Fibroblast of villous mesenchyme (primary cell): ENCODE results near the gene ADGRD1. TPM values are rescaled to one million over a fixed set of nuclear protein-coding genes. Genes with fewer than 3 reads are reported as not detected.

ENCODE experiments used
- DNase-seq: peaks from one replicate; pipeline ENCODE4 v3.0.0-alpha.2; 2010; ENCODE audit warnings: low read depth
- H3K4me3 ChIP-seq: 2 replicates; pipeline ENCODE4 v1.5.1; 2011; ENCODE audit warnings: low read depth, mild to moderate bottlenecking, low read length
- total RNA-seq: library from RNA; depleted of rRNA; stranded (reverse); fragments of >200 nt; gene quantifications from 2 replicates; pipeline ENCODE4 v1.2.3, GENCODE V29; 2012
- TF ChIP-seq, protein P1 (sequence below): IDR thresholded peaks from 2 replicates; pipeline ENCODE4 v1.5.1; 2012; ENCODE audit warnings: low read depth, mild to moderate bottlenecking, low read length; ENCODE audit not compliant: insufficient read depth

ADGRD1 gene
- total RNA-seq, 1 donor = under 0.01 TPM

GRCh38 chr12:130988751-130989150 is 35.0 kb downstream of the ADGRD1 start:
- H3K4me3 ChIP-seq = no peak overlapping the region
- DNase-seq = no peak
- TF ChIP-seq, protein P1, sequence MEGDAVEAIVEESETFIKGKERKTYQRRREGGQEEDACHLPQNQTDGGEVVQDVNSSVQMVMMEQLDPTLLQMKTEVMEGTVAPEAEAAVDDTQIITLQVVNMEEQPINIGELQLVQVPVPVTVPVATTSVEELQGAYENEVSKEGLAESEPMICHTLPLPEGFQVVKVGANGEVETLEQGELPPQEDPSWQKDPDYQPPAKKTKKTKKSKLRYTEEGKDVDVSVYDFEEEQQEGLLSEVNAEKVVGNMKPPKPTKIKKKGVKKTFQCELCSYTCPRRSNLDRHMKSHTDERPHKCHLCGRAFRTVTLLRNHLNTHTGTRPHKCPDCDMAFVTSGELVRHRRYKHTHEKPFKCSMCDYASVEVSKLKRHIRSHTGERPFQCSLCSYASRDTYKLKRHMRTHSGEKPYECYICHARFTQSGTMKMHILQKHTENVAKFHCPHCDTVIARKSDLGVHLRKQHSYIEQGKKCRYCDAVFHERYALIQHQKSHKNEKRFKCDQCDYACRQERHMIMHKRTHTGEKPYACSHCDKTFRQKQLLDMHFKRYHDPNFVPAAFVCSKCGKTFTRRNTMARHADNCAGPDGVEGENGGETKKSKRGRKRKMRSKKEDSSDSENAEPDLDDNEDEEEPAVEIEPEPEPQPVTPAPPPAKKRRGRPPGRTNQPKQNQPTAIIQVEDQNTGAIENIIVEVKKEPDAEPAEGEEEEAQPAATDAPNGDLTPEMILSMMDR = no peak

- TF ChIP-seq, protein P1 = no peak
- H3K4me3 ChIP-seq = no peak overlapping the region
- DNase-seq = no peak
Observed at GRCh38 chr12:130989391-130989790, 35.7 kb downstream of the ADGRD1 start.

- no peak overlapping the region for H3K4me3 ChIP-seq
- TF ChIP-seq, protein P1 = no peak
- no peak for DNase-seq
Observed at GRCh38 chr12:130990034-130990433, 36.3 kb downstream of the ADGRD1 start.

- DNase-seq = no peak
- H3K4me3 ChIP-seq = no peak overlapping the region
- TF ChIP-seq, protein P1 = no peak
Observed at GRCh38 chr12:130992448-130992847, 38.7 kb downstream of the ADGRD1 start.

- H3K4me3 ChIP-seq = no peak overlapping the region
- DNase-seq = no peak
- TF ChIP-seq, protein P1 = no peak
Observed at GRCh38 chr12:130992979-130993538, 39.4 kb downstream of the ADGRD1 start.

DNA sequence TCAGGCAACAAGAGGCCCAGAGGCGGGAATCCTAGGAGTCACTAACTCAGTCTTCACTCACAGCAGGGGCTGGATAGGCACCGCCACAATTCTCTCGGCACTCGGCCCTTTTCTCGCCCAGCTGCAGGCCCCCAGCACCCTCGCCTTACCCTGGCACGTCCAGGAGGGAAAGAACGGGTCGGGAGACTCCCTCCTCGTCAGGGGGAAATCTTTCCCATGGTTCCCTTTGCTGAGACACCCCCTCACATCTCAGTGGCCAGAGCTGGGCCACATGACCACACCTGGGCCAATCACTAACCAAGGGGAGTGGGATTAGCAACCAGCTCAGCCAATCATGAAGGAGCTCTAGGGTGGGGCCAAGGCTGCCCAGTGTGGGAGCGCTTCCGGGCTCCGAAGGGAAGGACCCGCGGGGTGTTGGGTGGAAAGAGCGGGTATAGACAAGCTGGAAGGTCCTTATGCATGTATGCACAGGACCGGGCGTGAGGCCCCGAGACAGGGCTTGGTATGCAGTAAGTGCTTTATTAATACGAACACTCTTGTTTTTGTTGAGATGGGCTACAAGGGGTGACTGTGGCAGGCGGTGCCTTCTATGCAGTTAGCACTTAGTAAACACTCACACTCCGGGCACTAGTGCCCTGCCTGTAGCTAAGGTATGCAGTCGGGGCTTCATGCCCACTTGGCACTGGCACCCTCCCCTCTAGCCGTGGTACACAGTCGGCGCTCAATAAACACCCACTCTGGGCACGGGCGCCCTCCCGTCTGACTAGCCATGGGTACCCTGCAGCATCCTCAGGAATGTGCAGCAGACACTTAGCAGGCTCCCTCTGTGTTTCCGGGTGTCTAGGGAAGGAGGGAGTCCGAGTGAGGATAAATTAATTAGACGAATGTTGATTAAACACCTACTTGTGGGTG is 40.3 kb downstream of the ADGRD1 start:
- TF ChIP-seq, protein P1 = no peak
- no peak overlapping the region for H3K4me3 ChIP-seq
- no peak for DNase-seq
